Measurements from ENCODE around the gene PLEKHA5.

DNA sequence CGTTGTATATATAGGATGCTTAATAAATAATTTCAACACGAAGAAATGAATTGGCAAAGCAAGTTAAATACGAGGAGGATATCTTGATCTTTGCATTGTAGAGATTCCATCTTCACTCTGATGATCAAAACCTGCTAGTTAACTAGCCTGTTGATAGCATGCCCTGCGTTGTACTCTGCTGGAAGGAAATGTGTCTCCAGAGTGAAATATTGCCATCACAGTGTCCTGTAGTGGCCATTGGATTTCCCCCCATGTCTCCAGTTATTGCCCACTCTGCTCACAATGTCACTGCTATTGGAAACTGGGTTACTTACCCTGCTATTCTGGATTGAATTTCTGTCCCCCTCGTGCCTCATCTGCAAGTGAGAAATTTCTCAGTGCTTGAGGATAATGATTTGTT is 109.6 kb downstream of the PLEKHA5 start:
- no peak for TF ChIP-seq POLR2AphosphoS5 (IDR thresholded peaks at IDR 0.05; ENCODE audit: low read depth, low read length)
- TF ChIP-seq REST (IDR thresholded peaks at IDR 0.05; ENCODE audit: insufficient read depth in 1 of 2, low read depth in 2 of 2, low read length in 1 of 2), result no peak
- TF ChIP-seq, protein P1, sequence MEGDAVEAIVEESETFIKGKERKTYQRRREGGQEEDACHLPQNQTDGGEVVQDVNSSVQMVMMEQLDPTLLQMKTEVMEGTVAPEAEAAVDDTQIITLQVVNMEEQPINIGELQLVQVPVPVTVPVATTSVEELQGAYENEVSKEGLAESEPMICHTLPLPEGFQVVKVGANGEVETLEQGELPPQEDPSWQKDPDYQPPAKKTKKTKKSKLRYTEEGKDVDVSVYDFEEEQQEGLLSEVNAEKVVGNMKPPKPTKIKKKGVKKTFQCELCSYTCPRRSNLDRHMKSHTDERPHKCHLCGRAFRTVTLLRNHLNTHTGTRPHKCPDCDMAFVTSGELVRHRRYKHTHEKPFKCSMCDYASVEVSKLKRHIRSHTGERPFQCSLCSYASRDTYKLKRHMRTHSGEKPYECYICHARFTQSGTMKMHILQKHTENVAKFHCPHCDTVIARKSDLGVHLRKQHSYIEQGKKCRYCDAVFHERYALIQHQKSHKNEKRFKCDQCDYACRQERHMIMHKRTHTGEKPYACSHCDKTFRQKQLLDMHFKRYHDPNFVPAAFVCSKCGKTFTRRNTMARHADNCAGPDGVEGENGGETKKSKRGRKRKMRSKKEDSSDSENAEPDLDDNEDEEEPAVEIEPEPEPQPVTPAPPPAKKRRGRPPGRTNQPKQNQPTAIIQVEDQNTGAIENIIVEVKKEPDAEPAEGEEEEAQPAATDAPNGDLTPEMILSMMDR (IDR thresholded peaks at IDR 0.05), result no peak
